ENCODE data around the gene ACYP2. TPM values are rescaled to one million over a fixed set of nuclear protein-coding genes. Genes with fewer than 3 reads are reported as not detected.
A peak's percentile ranks its signal among the peaks of the same experiment; 100 is the strongest.

Gene ACYP2
- total RNA-seq, 4 donors from 2014 or later, result 8.4 to 14.0 (median 9.8) TPM

GRCh38 chr2:54083445-54083844 lies 32.0 kb upstream of the ACYP2 start:
- no peaks in the 10 kb centered on the region for H3K4me1 ChIP-seq
- H3K36me3 ChIP-seq, result no peaks in the 10 kb centered on the region
- no peak overlapping the region for H3K4me3 ChIP-seq
- no peak for TF ChIP-seq POLR2A (IDR thresholded peaks at IDR 0.05)
- TF ChIP-seq, protein P1, sequence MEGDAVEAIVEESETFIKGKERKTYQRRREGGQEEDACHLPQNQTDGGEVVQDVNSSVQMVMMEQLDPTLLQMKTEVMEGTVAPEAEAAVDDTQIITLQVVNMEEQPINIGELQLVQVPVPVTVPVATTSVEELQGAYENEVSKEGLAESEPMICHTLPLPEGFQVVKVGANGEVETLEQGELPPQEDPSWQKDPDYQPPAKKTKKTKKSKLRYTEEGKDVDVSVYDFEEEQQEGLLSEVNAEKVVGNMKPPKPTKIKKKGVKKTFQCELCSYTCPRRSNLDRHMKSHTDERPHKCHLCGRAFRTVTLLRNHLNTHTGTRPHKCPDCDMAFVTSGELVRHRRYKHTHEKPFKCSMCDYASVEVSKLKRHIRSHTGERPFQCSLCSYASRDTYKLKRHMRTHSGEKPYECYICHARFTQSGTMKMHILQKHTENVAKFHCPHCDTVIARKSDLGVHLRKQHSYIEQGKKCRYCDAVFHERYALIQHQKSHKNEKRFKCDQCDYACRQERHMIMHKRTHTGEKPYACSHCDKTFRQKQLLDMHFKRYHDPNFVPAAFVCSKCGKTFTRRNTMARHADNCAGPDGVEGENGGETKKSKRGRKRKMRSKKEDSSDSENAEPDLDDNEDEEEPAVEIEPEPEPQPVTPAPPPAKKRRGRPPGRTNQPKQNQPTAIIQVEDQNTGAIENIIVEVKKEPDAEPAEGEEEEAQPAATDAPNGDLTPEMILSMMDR (IDR thresholded peaks at IDR 0.05), result no peak
- no peaks in the 10 kb centered on the region for H3K27me3 ChIP-seq
- no peak for DNase-seq
- H3K27ac ChIP-seq, result no peak overlapping the region
- no peaks in the 10 kb centered on the region for H3K9me3 ChIP-seq

GRCh38 chr2:54084600-54084999 lies 30.8 kb upstream of the ACYP2 start:
- no peak overlapping the region for H3K4me3 ChIP-seq
- H3K27me3 ChIP-seq, result no peaks in the 10 kb centered on the region
- H3K4me1 ChIP-seq, result no peaks in the 10 kb centered on the region
- TF ChIP-seq, protein P1 (IDR thresholded peaks at IDR 0.05), result no peak
- no peak for TF ChIP-seq POLR2A (IDR thresholded peaks at IDR 0.05)
- no peaks in the 10 kb centered on the region for H3K36me3 ChIP-seq
- H3K9me3 ChIP-seq, result no peaks in the 10 kb centered on the region
- no peak for DNase-seq
- H3K27ac ChIP-seq, result no peak overlapping the region

- no peak overlapping the region for H3K27ac ChIP-seq
- peak in 1 of 3 donors; percentile 42 for DNase-seq
- no peaks in the 10 kb centered on the region for H3K27me3 ChIP-seq
- H3K4me1 ChIP-seq, result no peaks in the 10 kb centered on the region
- no peak overlapping the region for H3K4me3 ChIP-seq
- H3K9me3 ChIP-seq, result no peaks in the 10 kb centered on the region
- no peak for TF ChIP-seq POLR2A (IDR thresholded peaks at IDR 0.05)
- TF ChIP-seq, protein P1 (IDR thresholded peaks at IDR 0.05), result no peak
- H3K36me3 ChIP-seq, result no peaks in the 10 kb centered on the region
Observed at GRCh38 chr2:54085069-54085468, 30.3 kb upstream of the ACYP2 start.

DNA sequence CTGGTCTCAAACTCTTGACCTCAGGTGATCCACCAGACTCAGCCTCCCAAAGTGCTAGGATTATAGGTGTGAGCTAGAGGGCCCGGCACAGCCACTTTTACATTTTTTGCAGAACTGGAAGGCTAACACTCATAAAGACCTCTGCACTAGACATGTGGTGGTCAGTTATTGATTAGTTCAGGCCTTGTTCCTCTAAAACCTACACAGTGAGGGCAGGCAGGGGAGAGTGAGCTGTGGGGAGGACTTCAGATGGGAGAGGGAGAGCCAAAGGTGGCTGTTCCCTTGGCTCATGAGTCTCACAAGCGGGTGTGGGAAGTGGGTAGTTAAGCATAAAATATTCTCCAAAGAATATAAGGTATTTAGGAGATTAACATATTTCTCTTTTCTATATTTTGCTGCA lies 29.3 kb upstream of the ACYP2 start:
- no peaks in the 10 kb centered on the region for H3K36me3 ChIP-seq
- no peak overlapping the region for H3K4me3 ChIP-seq
- no peak for DNase-seq
- H3K4me1 ChIP-seq, result no peaks in the 10 kb centered on the region
- no peak for TF ChIP-seq POLR2A (IDR thresholded peaks at IDR 0.05)
- TF ChIP-seq, protein P1 (IDR thresholded peaks at IDR 0.05), result no peak
- H3K27ac ChIP-seq, result no peak overlapping the region
- no peaks in the 10 kb centered on the region for H3K9me3 ChIP-seq
- H3K27me3 ChIP-seq, result no peaks in the 10 kb centered on the region

DNA sequence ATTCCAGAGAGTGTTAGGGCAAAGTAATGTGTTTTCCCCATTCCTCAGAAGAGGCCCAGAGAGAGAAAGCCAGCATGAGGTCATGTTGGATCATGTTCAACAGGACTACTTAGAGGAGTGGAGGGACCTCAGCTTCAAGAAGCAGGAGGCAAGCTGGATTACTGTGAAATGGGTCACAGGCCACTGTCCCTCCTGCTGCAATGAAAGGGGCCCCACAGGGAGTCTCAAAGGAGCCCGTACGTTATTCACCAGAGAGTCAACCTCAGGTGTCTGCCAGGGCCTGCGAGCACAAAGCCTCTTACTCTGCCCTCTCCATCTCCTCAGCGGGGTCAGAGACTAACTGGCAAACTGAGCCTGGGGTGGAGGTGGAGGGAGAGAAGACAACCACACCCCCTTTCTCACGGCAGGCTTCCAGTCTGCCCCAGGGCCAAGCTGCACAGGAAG lies 27.2 kb upstream of the ACYP2 start:
- no peak overlapping the region for H3K4me3 ChIP-seq
- no peak for DNase-seq

More for the DNA sequence above, 27.2 kb upstream of the ACYP2 start:
- no peak for TF ChIP-seq POLR2A (IDR thresholded peaks at IDR 0.05)
- TF ChIP-seq, protein P1 (IDR thresholded peaks at IDR 0.05), result no peak
- Histone ChIP-seq H3K27me3 (no peaks in the 10 kb centered on the region), H3K4me1 (peaks cover 0 to 13% (median 3%) of the 10 kb centered on the region in 4 donors), H3K27ac (no peak overlapping the region), H3K36me3 (no peaks in the 10 kb centered on the region), H3K9me3 (no peaks in the 10 kb centered on the region)

Measured in Peyer's patch (tissue), 4 donors.